KMS-11 (cell line): ENCODE data around the gene SOX8.

Experiments used
- H2AFZ ChIP-seq: fragments of 200-600 bp; sonication (generic); 2 replicates; pipeline ENCODE4 v1.6.1; 2016; ENCODE audit warnings: antibody characterized with exemption, mixed run types, low read depth
- H3K27ac ChIP-seq: fragments of 200-600 bp; sonication (generic); 2 replicates; pipeline ENCODE4 v1.6.1; 2016; ENCODE audit warnings: mild to moderate bottlenecking, mixed run types
- H3K27me3 ChIP-seq: fragments of 200-600 bp; sonication (generic); 2 replicates; pipeline ENCODE4 v1.6.1; 2017; ENCODE audit warnings: mild to moderate bottlenecking, low read depth, mixed run types, moderate library complexity; ENCODE audit not compliant: insufficient read depth
- H3K36me3 ChIP-seq: fragments of 200-600 bp; sonication (generic); 2 replicates; pipeline ENCODE4 v1.6.1; 2017; ENCODE audit warnings: mild to moderate bottlenecking, mixed run types; ENCODE audit not compliant: insufficient read depth
- H3K4me1 ChIP-seq: fragments of 200-600 bp; sonication (generic); 2 replicates; pipeline ENCODE4 v1.6.1; 2016; ENCODE audit warnings: mild to moderate bottlenecking, low read depth, mixed run types; ENCODE audit not compliant: poor library complexity, severe bottlenecking
- H3K4me2 ChIP-seq: fragments of 200-600 bp; sonication (generic); 2 replicates; pipeline ENCODE4 v1.7.0; 2016; ENCODE audit warnings: mild to moderate bottlenecking, mixed run types
- H3K4me3 ChIP-seq: fragments of 200-600 bp; sonication (generic); IDR thresholded peaks from 2 replicates; pipeline ENCODE4 v1.6.1; 2017; ENCODE audit warnings: low read depth, low read length, mixed read lengths; ENCODE audit not compliant: insufficient read depth
- H3K79me2 ChIP-seq: fragments of 200-600 bp; sonication (generic); 2 replicates; pipeline ENCODE4 v1.6.1; 2016; ENCODE audit warnings: low read depth, mixed run types; ENCODE audit not compliant: insufficient read depth
- H3K9ac ChIP-seq: fragments of 200-600 bp; sonication (generic); 2 replicates; pipeline ENCODE4 v1.6.1; 2016; ENCODE audit warnings: mild to moderate bottlenecking, mixed run types
- H4K20me1 ChIP-seq: fragments of 200-600 bp; sonication (generic); 2 replicates; pipeline ENCODE4 v1.6.1; 2016; ENCODE audit warnings: mild to moderate bottlenecking, mixed run types; ENCODE audit not compliant: insufficient read depth
- CTCF ChIP-seq: fragments of 200-600 bp; sonication (generic); conservative IDR thresholded peaks from 2 replicates; pipeline ENCODE4 v1.6.1; 2017; ENCODE audit warnings: low read depth, mild to moderate bottlenecking, antibody characterized with exemption, low read length, moderate library complexity, mixed read lengths

Gene SOX8

GRCh38 chr16:935684-936083 is 45.9 kb upstream of the SOX8 start:
- Histone ChIP-seq H3K79me2 (no peaks in the 10 kb centered on the region), H3K9ac (no peak overlapping the region), H4K20me1 (no peaks in the 10 kb centered on the region), H3K4me2 (no peak overlapping the region), H3K27ac (no peak overlapping the region), H2AFZ (no peak overlapping the region), H3K27me3 (peaks cover 83% of the 10 kb centered on the region), H3K36me3 (no peaks in the 10 kb centered on the region), H3K4me3 (no peak overlapping the region), H3K4me1 (no peaks in the 10 kb centered on the region)
- TF ChIP-seq CTCF: no peak

GRCh38 chr16:937311-937710 is 44.3 kb upstream of the SOX8 start:
- Histone ChIP-seq H2AFZ (no peak overlapping the region), H3K27ac (no peak overlapping the region), H3K79me2 (no peaks in the 10 kb centered on the region), H3K4me2 (no peak overlapping the region), H3K36me3 (no peaks in the 10 kb centered on the region), H3K4me3 (no peak overlapping the region), H3K4me1 (no peaks in the 10 kb centered on the region), H3K27me3 (peaks cover 93% of the 10 kb centered on the region), H3K9ac (no peak overlapping the region), H4K20me1 (no peaks in the 10 kb centered on the region)
- TF ChIP-seq CTCF: no peak

GRCh38 chr16:937723-938122 is 43.8 kb upstream of the SOX8 start:
- Histone ChIP-seq H3K27me3 (peaks cover 97% of the 10 kb centered on the region), H2AFZ (no peak overlapping the region), H3K27ac (no peak overlapping the region), H3K4me3 (no peak overlapping the region), H3K4me2 (no peak overlapping the region), H3K79me2 (no peaks in the 10 kb centered on the region), H4K20me1 (no peaks in the 10 kb centered on the region), H3K4me1 (no peaks in the 10 kb centered on the region), H3K9ac (no peak overlapping the region), H3K36me3 (no peaks in the 10 kb centered on the region)
- no peak for TF ChIP-seq CTCF

- Histone ChIP-seq H3K4me3 (no peak overlapping the region), H4K20me1 (no peaks in the 10 kb centered on the region), H3K27ac (no peak overlapping the region), H3K36me3 (no peaks in the 10 kb centered on the region), H3K9ac (no peak overlapping the region), H3K4me1 (no peaks in the 10 kb centered on the region), H2AFZ (no peak overlapping the region), H3K27me3 (peaks cover 95% of the 10 kb centered on the region), H3K79me2 (no peaks in the 10 kb centered on the region), H3K4me2 (no peak overlapping the region)
- no peak for TF ChIP-seq CTCF
These were observed 43.4 kb upstream of the SOX8 start for GRCh38 chr16:938136-938535.

- Histone ChIP-seq H3K27ac (no peak overlapping the region), H3K27me3 (peaks cover 94% of the 10 kb centered on the region), H4K20me1 (no peaks in the 10 kb centered on the region), H2AFZ (no peak overlapping the region), H3K4me3 (no peak overlapping the region), H3K4me1 (no peaks in the 10 kb centered on the region), H3K79me2 (no peaks in the 10 kb centered on the region), H3K36me3 (no peaks in the 10 kb centered on the region), H3K9ac (no peak overlapping the region), H3K4me2 (no peak overlapping the region)
- no peak for TF ChIP-seq CTCF
These were observed 42.8 kb upstream of the SOX8 start for GRCh38 chr16:938752-939151.
